GM12878 (cell line): Measurements from ENCODE around the gene GPC2. TPM values are rescaled to one million over a fixed set of nuclear protein-coding genes. Genes with fewer than 3 reads are reported as not detected.
A peak's percentile ranks its signal among the peaks of the same experiment; 100 is the strongest.

ENCODE experiments used
- ATAC-seq: fragments of 200-7000 bp; cut with Tn5 transposase; 3 replicates; pipeline ENCODE4 v1.9.1; 2020; ENCODE audit warnings: mild to moderate bottlenecking, moderate library complexity
- BruUV-seq: library from RNA; stranded (reverse); fragments of 400-500 nt; replicated peaks from 2 replicates; lab custom pipeline; 2021; lab: Mats Ljungman, UMichigan
- CTCF ChIA-PET: fragments of 300-600 bp; sonication (Branson Sonifier 250); formaldehyde crosslinking; extraction: SDS; loops from one replicate; lab custom pipeline; 2021; ENCODE audit warnings: inconsistent platforms; lab: Yijun Ruan, JAX
- POLR2A ChIA-PET: fragments of 350-600 bp; formaldehyde crosslinking; extraction: SDS; loops from one replicate; lab custom pipeline; 2021; ENCODE audit warnings: inconsistent platforms; lab: Charles Lee
- RAD21 ChIA-PET: fragments of 300-600 bp; sonication (Branson Sonifier 250); formaldehyde crosslinking; loops from one replicate; lab custom pipeline; 2023; ENCODE audit warnings: antibody characterized with exemption; ENCODE audit not compliant: unreplicated experiment; lab: Charles Lee
- SMC1A ChIA-PET: fragments of 300-600 bp; sonication (Branson Sonifier 250); formaldehyde crosslinking; loops from one replicate; lab custom pipeline; 2023; ENCODE audit not compliant: unreplicated experiment, uncharacterized antibody; lab: Charles Lee
- DNase-seq: peaks from one replicate; pipeline ENCODE4 v3.0.0-alpha.2; 2011; ENCODE audit warnings: low read depth, low spot score
- FAIRE-seq: peaks from 3 replicates; lab custom pipeline; 2011; peaks lifted over from hg19 to GRCh38; lab: Jason Lieb, UNC
- H2AFZ ChIP-seq: 2 replicates; pipeline ENCODE4 v1.6.0; 2011; ENCODE audit warnings: low read depth, low read length, control low read depth; ENCODE audit not compliant: control insufficient read depth
- H3K27ac ChIP-seq: 2 replicates; pipeline ENCODE4 v1.5.1; 2011; ENCODE audit warnings: control low read depth; ENCODE audit not compliant: control insufficient read depth, insufficient read depth
- H3K27me3 ChIP-seq, 2 experiments: replicated peaks in 1 of 2; 2 replicates each; pipeline versions ENCODE4 v1.6.0 to v1.6.1; 2011; ENCODE audit warnings: low read length in 1 of 2; ENCODE audit not compliant: control insufficient read depth in 2 of 2, insufficient read depth in 2 of 2
- H3K36me3 ChIP-seq, 2 experiments: 2 replicates each; pipeline ENCODE4 v1.5.1; 2011; ENCODE audit warnings: low read length in 1 of 2; ENCODE audit not compliant: control insufficient read depth in 2 of 2, insufficient read depth in 2 of 2
- H3K4me1 ChIP-seq: 2 replicates; pipeline ENCODE4 v1.6.1; 2011; ENCODE audit warnings: mild to moderate bottlenecking, low read length, moderate library complexity, mixed read lengths; ENCODE audit not compliant: control insufficient read depth, insufficient read depth
- H3K4me2 ChIP-seq: 2 replicates; pipeline ENCODE4 v1.6.0; 2011; ENCODE audit warnings: control low read depth; ENCODE audit not compliant: control insufficient read depth, insufficient read depth
- H3K4me3 ChIP-seq: fragments of 200-600 bp; sonication (generic); 2 replicates; pipeline ENCODE4 v1.5.1; 2016
- H3K79me2 ChIP-seq: 2 replicates; pipeline ENCODE4 v1.6.0; 2011; ENCODE audit warnings: low read length; ENCODE audit not compliant: control insufficient read depth, insufficient read depth
- H3K9ac ChIP-seq: 2 replicates; pipeline ENCODE4 v1.8.0; 2011; ENCODE audit warnings: low read length, control low read depth, mixed read lengths; ENCODE audit not compliant: control insufficient read depth, insufficient read depth
- H3K9me3 ChIP-seq: replicated peaks from 3 replicates; pipeline ENCODE4 v1.5.1; 2011; ENCODE audit warnings: mild to moderate bottlenecking, low read length; ENCODE audit not compliant: control insufficient read depth, insufficient read depth
- H4K20me1 ChIP-seq: 2 replicates; pipeline ENCODE4 v1.6.0; 2011; ENCODE audit not compliant: control insufficient read depth, insufficient read depth
- ATF3 ChIP-seq: IDR thresholded peaks from 2 replicates; pipeline ENCODE4 v1.6.1; 2011; ENCODE audit warnings: low read depth, mild to moderate bottlenecking, low read length, moderate library complexity, borderline replicate concordance; ENCODE audit errors: extremely low read depth
- CBX3 ChIP-seq: fragments of 200-600 bp; sonication (generic); IDR thresholded peaks from 2 replicates; pipeline ENCODE4 v1.6.1; 2016; ENCODE audit warnings: low read depth, borderline replicate concordance
- CEBPB ChIP-seq, 2 experiments: fragments of 150-350 bp in 1 of 2; IDR thresholded peaks; 2 replicates each; pipeline ENCODE4 v1.6.1; 2012 to 2014; ENCODE audit warnings: low read depth in 2 of 2, low read length in 2 of 2, borderline replicate concordance in 1 of 2, inconsistent platforms in 1 of 2
- GATAD2B ChIP-seq: fragments of 450-650 bp; conservative IDR thresholded peaks from 2 replicates; pipeline ENCODE4 v1.6.1; 2017; ENCODE audit warnings: low read depth, mild to moderate bottlenecking, moderate library complexity
- HCFC1 ChIP-seq: fragments of 150-350 bp; IDR thresholded peaks from 2 replicates; pipeline ENCODE4 v1.6.1; 2014; ENCODE audit warnings: low read length
- HDGF ChIP-seq: fragments of 450-650 bp; IDR thresholded peaks from 2 replicates; pipeline ENCODE4 v1.6.1; 2016; ENCODE audit warnings: antibody characterized with exemption
- IKZF1 ChIP-seq: fragments of 450-650 bp; conservative IDR thresholded peaks from 2 replicates; pipeline ENCODE4 v1.6.1; 2017; ENCODE audit warnings: antibody characterized with exemption, mild to moderate bottlenecking
- IRF4 ChIP-seq: IDR thresholded peaks from 2 replicates; pipeline ENCODE4 v1.6.1; 2011; ENCODE audit warnings: low read depth, low read length
- JUND ChIP-seq: IDR thresholded peaks from 2 replicates; pipeline ENCODE4 v1.6.1; 2012; ENCODE audit warnings: low read depth, mild to moderate bottlenecking, low read length, improper control_type of control experiment, moderate library complexity
- LARP7 ChIP-seq: fragments of 450-650 bp; IDR thresholded peaks from 2 replicates; pipeline ENCODE4 v1.6.1; 2017; ENCODE audit warnings: mild to moderate bottlenecking
- MEF2A ChIP-seq: IDR thresholded peaks from 2 replicates; pipeline ENCODE4 v1.6.1; 2011; ENCODE audit warnings: low read depth, mild to moderate bottlenecking, low read length, moderate library complexity; ENCODE audit not compliant: insufficient read depth
- MYC ChIP-seq: IDR thresholded peaks from 2 replicates; pipeline ENCODE4 v1.6.1; 2011; ENCODE audit warnings: mild to moderate bottlenecking, low read length, moderate library complexity, inconsistent platforms; ENCODE audit not compliant: insufficient read depth, insufficient replicate concordance, insufficient read length, severe bottlenecking
- NKRF ChIP-seq: fragments of 450-650 bp; conservative IDR thresholded peaks from 2 replicates; pipeline ENCODE4 v1.6.1; 2017; ENCODE audit warnings: mild to moderate bottlenecking, moderate library complexity
- RUNX3 ChIP-seq: IDR thresholded peaks from 2 replicates; pipeline ENCODE4 v1.6.1; 2012; ENCODE audit warnings: low read length, inconsistent platforms
- SMAD1 ChIP-seq: fragments of 450-650 bp; IDR thresholded peaks from 2 replicates; pipeline ENCODE4 v1.6.1; 2018; ENCODE audit warnings: mild to moderate bottlenecking, low read depth; ENCODE audit not compliant: partially characterized antibody
- STAT1 ChIP-seq: fragments of 450-650 bp; conservative IDR thresholded peaks from 2 replicates; pipeline ENCODE4 v1.6.1; 2014; ENCODE audit warnings: antibody characterized with exemption, mild to moderate bottlenecking
- TARDBP ChIP-seq: IDR thresholded peaks from 2 replicates; pipeline ENCODE4 v1.6.1; 2016; ENCODE audit warnings: borderline replicate concordance
- ZSCAN29 ChIP-seq: fragments of 450-650 bp; IDR thresholded peaks from 2 replicates; pipeline ENCODE4 v1.6.1; 2017; ENCODE audit warnings: mild to moderate bottlenecking, moderate library complexity
- WGBS: methylation state at CpG from one replicate; pipeline ENCODE4 v1.1.6; 2016; ENCODE audit warnings: low lambda C conversion rate; ENCODE audit not compliant: insufficient replicate concordance, insufficient coverage; ENCODE audit errors: missing lambda C conversion rate; 5-methylcytosine and 5-hydroxymethylcytosine counted together
- in situ Hi-C: fragments of 300-500 bp; cut with MboI; formaldehyde crosslinking; loops from 9 replicates; pipeline ENCODE4 v1.14.3; 2018; ENCODE audit warnings: mixed read lengths
- intact Hi-C: fragments of 100-400 bp; cut with micrococcal nuclease; formaldehyde crosslinking; loops from one replicate; pipeline ENCODE4 v1.14.2; 2022; ENCODE audit not compliant: unreplicated experiment
- polyA plus RNA-seq, 11 experiments: library from polyadenylated mRNA; depleted of rRNA in 4 of 11; unstranded in 6 of 11; stranded (reverse) in 5 of 11; fragments of >200 nt; fragmentation: Nextera tagmentation in 4 of 11; fragmentation: Illumina TruSeq in 1 of 11; extraction: Ambion mirVana in 4 of 11; extraction: Trizol in 1 of 11; gene quantifications; 1 replicate in 1 of 11; 2 replicates in 10 of 11; pipeline versions ENCODE4 v1.2.1 to v1.2.3, GENCODE V29; 2011 to 2016; ENCODE audit warnings: inconsistent platforms in 2 of 11, missing spikeins in 2 of 11, low read depth in 1 of 11
- total RNA-seq, 4 experiments: library from RNA; depleted of rRNA in 3 of 4; stranded (reverse); fragments of >200 nt in 3 of 4; fragmentation: Illumina TruSeq in 1 of 4; extraction: Trizol in 1 of 4; gene quantifications; 2 replicates each; pipeline versions ENCODE4 v1.2.1 to v1.2.3, GENCODE V29; 2013 to 2021
- TF ChIP-seq, protein P1 (sequence below): fragments of 450-650 bp; formaldehyde crosslinking; IDR thresholded peaks from 2 replicates; pipeline ENCODE4 v1.5.0; 2022; ENCODE audit warnings: mild to moderate bottlenecking, missing genetic modification characterization

The GPC2 gene
- total and polyA plus RNA-seq, 10 of the 15 experiments (the other 5 are each of a cell fraction or from before 2014, with no cell fraction given) = 0.19 to 6.3 (median 0.77) TPM

- ChIA-PET POLR2A (interaction anchor here (0.5 to 1.6 kb wide), 7 partner anchors 9 to 201 kb away, joined by 3 to 5 read pairs (median 3); partner anchors contain the start of genes MCM7 and TRIM4), CTCF (interaction anchor here (0.6 to 1.8 kb wide), 5 partner anchors 9 to 123 kb away, joined by 3 to 4 read pairs (median 4); partner anchors contain the start of gene AP4M1), RAD21 (interaction anchor here (1.2 kb wide), 1 partner anchor 13 kb away, joined by 3 read pairs; no protein-coding TSS in a partner anchor), SMC1A (interaction anchor here (1.4 to 1.6 kb wide), 3 partner anchors 10 to 207 kb away, joined by 3 to 4 read pairs (median 4); no protein-coding TSS in a partner anchor)
- in situ Hi-C loops = no loop called here
- ATAC-seq (peak; percentile 71), FAIRE-seq (no peak), DNase-seq (no peak)
- no peaks in the 10 kb centered on the region for H3K27me3 ChIP-seq
- intact Hi-C loops = no loop called here
- peak overlapping the region; percentile 93 for H2AFZ ChIP-seq
- H3K9ac ChIP-seq = peak overlapping the region; percentile 85
- H3K36me3 ChIP-seq = no peaks in the 10 kb centered on the region; a peak in 1 of 4 replicates
- H3K27ac ChIP-seq = peak overlapping the region; percentile 91; the same call in 1 of the 2 replicates
- TSS peak; percentile 85 for BruUV-seq
- H4K20me1 ChIP-seq = no peaks in the 10 kb centered on the region
- H3K4me3 ChIP-seq = peak overlapping the region; percentile 82
- H3K9me3 ChIP-seq = no peaks in the 10 kb centered on the region
- H3K4me2 ChIP-seq = peak overlapping the region; percentile 64
- 18% methylated on average over 19 of the region's 19 CpGs for WGBS
- H3K4me1 ChIP-seq = peaks cover 6% of the 10 kb centered on the region
- H3K79me2 ChIP-seq = peaks cover 7% of the 10 kb centered on the region
- TF ChIP-seq CEBPB (IDR thresholded peaks at IDR 0.05; ENCODE audit: borderline replicate concordance in 1 of 2, low read depth in 2 of 2, low read length in 2 of 2) = no peak
- no peak for TF ChIP-seq STAT1
- no peak; the same call in 1 of the 2 replicates for TF ChIP-seq HDGF
- peak; percentile 75 for TF ChIP-seq HCFC1
- no peak for TF ChIP-seq MEF2A
- TF ChIP-seq, protein P1, sequence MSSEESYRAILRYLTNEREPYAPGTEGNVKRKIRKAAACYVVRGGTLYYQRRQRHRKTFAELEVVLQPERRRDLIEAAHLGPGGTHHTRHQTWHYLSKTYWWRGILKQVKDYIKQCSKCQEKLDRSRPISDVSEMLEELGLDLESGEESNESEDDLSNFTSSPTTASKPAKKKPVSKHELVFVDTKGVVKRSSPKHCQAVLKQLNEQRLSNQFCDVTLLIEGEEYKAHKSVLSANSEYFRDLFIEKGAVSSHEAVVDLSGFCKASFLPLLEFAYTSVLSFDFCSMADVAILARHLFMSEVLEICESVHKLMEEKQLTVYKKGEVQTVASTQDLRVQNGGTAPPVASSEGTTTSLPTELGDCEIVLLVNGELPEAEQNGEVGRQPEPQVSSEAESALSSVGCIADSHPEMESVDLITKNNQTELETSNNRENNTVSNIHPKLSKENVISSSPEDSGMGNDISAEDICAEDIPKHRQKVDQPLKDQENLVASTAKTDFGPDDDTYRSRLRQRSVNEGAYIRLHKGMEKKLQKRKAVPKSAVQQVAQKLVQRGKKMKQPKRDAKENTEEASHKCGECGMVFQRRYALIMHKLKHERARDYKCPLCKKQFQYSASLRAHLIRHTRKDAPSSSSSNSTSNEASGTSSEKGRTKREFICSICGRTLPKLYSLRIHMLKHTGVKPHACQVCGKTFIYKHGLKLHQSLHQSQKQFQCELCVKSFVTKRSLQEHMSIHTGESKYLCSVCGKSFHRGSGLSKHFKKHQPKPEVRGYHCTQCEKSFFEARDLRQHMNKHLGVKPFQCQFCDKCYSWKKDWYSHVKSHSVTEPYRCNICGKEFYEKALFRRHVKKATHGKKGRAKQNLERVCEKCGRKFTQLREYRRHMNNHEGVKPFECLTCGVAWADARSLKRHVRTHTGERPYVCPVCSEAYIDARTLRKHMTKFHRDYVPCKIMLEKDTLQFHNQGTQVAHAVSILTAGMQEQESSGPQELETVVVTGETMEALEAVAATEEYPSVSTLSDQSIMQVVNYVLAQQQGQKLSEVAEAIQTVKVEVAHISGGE (CRISPR knock-in tag) = no peak
- TF ChIP-seq IRF4 = no peak
- TF ChIP-seq JUND = no peak
- TF ChIP-seq IKZF1 = no peak
- TF ChIP-seq ATF3 = no peak
- no peak for TF ChIP-seq SMAD1
- no peak for TF ChIP-seq MYC
- no peak for TF ChIP-seq CBX3
- TF ChIP-seq RUNX3 = no peak
- TF ChIP-seq LARP7 = no peak
- no peak for TF ChIP-seq ZSCAN29
- TF ChIP-seq NKRF = peak; percentile 19; the same call in 1 of the 2 replicates
- no peak for TF ChIP-seq GATAD2B
- no peak for TF ChIP-seq TARDBP
These were observed 57.0 kb downstream of the GPC2 start for GRCh38 chr7:100119970-100120732.
